ENCODE measurements around the gene SLC35G6.
A peak's percentile ranks its signal among the peaks of the same experiment; 100 is the strongest.
"Not testable (repeated sequence)": the region's sequence is repeated elsewhere in the genome, so short reads cannot be mapped to it uniquely, and the experiment has no call there.

The SLC35G6 gene

GRCh38 chr17:7460850-7461660 lies 20.2 kb upstream of the SLC35G6 start:
- DNase-seq = no peak

GRCh38 chr17:7462474-7463371 lies 18.5 kb upstream of the SLC35G6 start:
- DNase-seq = no peak

- DNase-seq = no peak
Observed at GRCh38 chr17:7463372-7463846, 17.8 kb upstream of the SLC35G6 start.

GRCh38 chr17:7464081-7464480 lies 17.2 kb upstream of the SLC35G6 start:
- DNase-seq = no peak

- DNase-seq = no peak
Observed at GRCh38 chr17:7465597-7466275, 15.5 kb upstream of the SLC35G6 start.

- DNase-seq = no peak
Observed at GRCh38 chr17:7466318-7466638, 15.0 kb upstream of the SLC35G6 start.

- no peak for DNase-seq
Observed at GRCh38 chr17:7466639-7467341, 14.5 kb upstream of the SLC35G6 start.

GRCh38 chr17:7467498-7467897 lies 13.7 kb upstream of the SLC35G6 start:
- DNase-seq = no peak

- DNase-seq = no peak
Observed at GRCh38 chr17:7468290-7468689, 13.0 kb upstream of the SLC35G6 start.

- DNase-seq = no peak
Observed at GRCh38 chr17:7468804-7469389, 12.3 kb upstream of the SLC35G6 start.

- DNase-seq = not testable (repeated sequence)
Observed at GRCh38 chr17:7469843-7470242, 11.4 kb upstream of the SLC35G6 start.

- not testable (repeated sequence) for DNase-seq
Observed at GRCh38 chr17:7470457-7470973, 10.7 kb upstream of the SLC35G6 start.

GRCh38 chr17:7471729-7472128 lies 9.5 kb upstream of the SLC35G6 start:
- no peak for DNase-seq

GRCh38 chr17:7474767-7475166 lies 6.5 kb upstream of the SLC35G6 start:
- DNase-seq = not testable (repeated sequence)

GRCh38 chr17:7475764-7476422 lies 5.4 kb upstream of the SLC35G6 start:
- no peak for DNase-seq

GRCh38 chr17:7476494-7476893 lies 4.8 kb upstream of the SLC35G6 start:
- no peak for DNase-seq

- DNase-seq = no peak
Observed at GRCh38 chr17:7476951-7477350, 4.3 kb upstream of the SLC35G6 start.

- no peak for DNase-seq
Observed at GRCh38 chr17:7477392-7478275, 3.6 kb upstream of the SLC35G6 start.

- peak; percentile 84 for DNase-seq
Observed at GRCh38 chr17:7478276-7479212, 2.7 kb upstream of the SLC35G6 start.

Data from CD4-positive, alpha-beta T cell treated with Interleukin-10 for 1 hour (primary cell).